Activated T-cell treated with anti-CD3 and anti-CD28 coated beads, Interleukin-2, amount 50 U/mL, for 24 hours (primary cell): ENCODE data around the gene TRPM8.

Experiments used
- DNase-seq: peaks from one replicate; pipeline ENCODE4 v3.0.0-alpha.2; 2020
- H3K27ac Mint-ChIP-seq: 2 replicates; pipeline ENCODE4 v1.8.0; 2020; ENCODE audit warnings: mild to moderate bottlenecking, mixed read lengths
- H3K27me3 Mint-ChIP-seq: 2 replicates; pipeline ENCODE4 v1.8.0; 2020; ENCODE audit warnings: mixed read lengths
- H3K36me3 Mint-ChIP-seq: 2 replicates; pipeline ENCODE4 v1.8.0; 2020; ENCODE audit warnings: low read depth, mixed read lengths
- H3K4me1 Mint-ChIP-seq: 2 replicates; pipeline ENCODE4 v1.8.0; 2020; ENCODE audit warnings: low read depth, mixed read lengths
- H3K4me3 Mint-ChIP-seq: 2 replicates; pipeline ENCODE4 v1.8.0; 2020; ENCODE audit warnings: mild to moderate bottlenecking, moderate library complexity, mixed read lengths
- H3K9me3 Mint-ChIP-seq: 2 replicates; pipeline ENCODE4 v1.8.0; 2020; ENCODE audit warnings: mixed read lengths

TRPM8 gene

DNA sequence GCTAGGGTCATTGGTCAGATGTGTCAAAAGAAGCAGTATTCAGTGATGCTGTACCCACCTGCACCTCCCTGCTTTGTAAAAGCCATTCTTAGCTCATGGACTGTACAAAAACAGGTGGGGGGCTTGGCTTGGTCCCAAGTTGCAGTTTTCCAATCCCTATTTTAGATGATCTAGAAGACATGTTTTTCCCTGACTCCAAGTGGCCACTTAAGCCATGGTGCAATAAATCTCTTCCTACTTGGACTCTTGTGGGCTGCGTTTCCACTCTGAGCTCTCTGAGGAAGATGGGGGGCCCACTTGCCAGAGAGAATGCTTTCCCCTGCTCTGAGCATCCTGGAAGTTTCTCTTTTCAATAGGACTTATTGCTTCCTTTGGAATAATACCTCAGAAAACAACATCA, 76.3 kb downstream of the TRPM8 start:
- no peak for DNase-seq
- peaks cover 79% of the 10 kb centered on the region for H3K4me1 Mint-ChIP-seq
- peaks cover 2% of the 10 kb centered on the region for H3K9me3 Mint-ChIP-seq
- H3K4me3 Mint-ChIP-seq = no peak overlapping the region
- no peaks in the 10 kb centered on the region for H3K27me3 Mint-ChIP-seq
- no peak overlapping the region for H3K27ac Mint-ChIP-seq
- H3K36me3 Mint-ChIP-seq = no peaks in the 10 kb centered on the region

DNA sequence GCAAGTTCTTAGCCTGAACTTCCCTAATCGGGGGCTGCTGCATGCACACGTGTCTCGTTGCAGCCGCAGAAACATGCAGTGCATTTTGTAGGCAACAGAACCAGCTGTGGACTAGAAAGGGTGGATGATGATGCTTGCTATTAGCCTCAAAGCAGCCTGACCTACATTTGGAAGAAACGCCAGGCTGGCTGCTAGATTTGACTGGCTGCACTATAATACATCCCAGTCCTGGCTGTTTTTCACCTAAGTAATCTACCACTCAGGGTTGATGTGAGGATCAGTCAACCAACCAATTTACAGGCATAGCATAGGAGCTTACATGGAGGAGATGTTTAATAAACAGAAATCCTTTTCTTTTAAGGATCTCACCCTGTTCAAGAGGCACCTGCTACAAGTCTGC, 77.0 kb downstream of the TRPM8 start:
- no peak overlapping the region for H3K27ac Mint-ChIP-seq
- H3K9me3 Mint-ChIP-seq = no peaks in the 10 kb centered on the region
- no peaks in the 10 kb centered on the region for H3K27me3 Mint-ChIP-seq
- DNase-seq = no peak
- peaks cover 78% of the 10 kb centered on the region for H3K4me1 Mint-ChIP-seq
- H3K4me3 Mint-ChIP-seq = no peak overlapping the region
- no peaks in the 10 kb centered on the region for H3K36me3 Mint-ChIP-seq

DNA sequence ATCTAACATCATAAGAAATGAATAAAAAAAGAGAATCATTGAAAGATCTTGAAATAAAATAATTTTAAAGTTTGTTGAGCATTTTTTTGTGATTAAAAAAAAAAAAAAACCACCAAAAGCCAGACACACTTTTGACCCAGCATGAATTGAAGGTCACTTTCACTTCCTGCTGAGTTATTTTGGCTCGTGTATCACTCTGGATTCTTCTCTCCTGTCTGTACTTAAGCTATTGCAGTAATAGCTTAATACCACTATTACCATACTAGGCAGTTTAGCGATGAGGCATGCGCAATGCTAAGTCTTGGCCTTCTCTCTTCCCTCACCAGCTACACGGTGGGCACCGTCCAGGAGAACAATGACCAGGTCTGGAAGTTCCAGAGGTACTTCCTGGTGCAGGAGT, 78.8 kb downstream of the TRPM8 start:
- no peaks in the 10 kb centered on the region for H3K9me3 Mint-ChIP-seq
- peaks cover 72% of the 10 kb centered on the region for H3K4me1 Mint-ChIP-seq
- H3K4me3 Mint-ChIP-seq = no peak overlapping the region

DNA sequence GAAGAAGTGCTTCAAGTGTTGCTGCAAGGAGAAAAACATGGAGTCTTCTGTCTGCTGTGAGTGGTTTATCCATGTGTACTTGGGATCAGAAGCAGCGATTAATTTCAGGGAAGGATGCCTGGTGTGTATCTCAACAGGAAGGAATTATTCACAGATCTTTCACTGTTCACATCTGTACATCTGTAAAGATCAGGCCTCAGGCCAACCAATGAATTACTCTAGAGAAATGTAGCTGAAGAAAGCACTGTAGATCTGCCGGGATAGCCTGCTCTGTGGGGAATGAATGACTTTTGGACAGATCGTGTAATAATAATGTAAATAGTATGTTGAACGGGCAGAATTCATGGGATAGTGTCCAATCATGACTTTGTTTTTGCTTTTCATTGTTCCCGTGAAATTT, 79.3 kb downstream of the TRPM8 start:
- no peak for DNase-seq
- Mint-ChIP-seq H3K36me3 (no peaks in the 10 kb centered on the region), H3K27ac (no peak overlapping the region), H3K9me3 (no peaks in the 10 kb centered on the region), H3K4me1 (peaks cover 72% of the 10 kb centered on the region), H3K4me3 (no peak overlapping the region), H3K27me3 (no peaks in the 10 kb centered on the region)

More for the DNA sequence above, 78.8 kb downstream of the TRPM8 start:
- H3K36me3 Mint-ChIP-seq = no peaks in the 10 kb centered on the region
- no peaks in the 10 kb centered on the region for H3K27me3 Mint-ChIP-seq
- no peak overlapping the region for H3K27ac Mint-ChIP-seq
- no peak for DNase-seq

DNA sequence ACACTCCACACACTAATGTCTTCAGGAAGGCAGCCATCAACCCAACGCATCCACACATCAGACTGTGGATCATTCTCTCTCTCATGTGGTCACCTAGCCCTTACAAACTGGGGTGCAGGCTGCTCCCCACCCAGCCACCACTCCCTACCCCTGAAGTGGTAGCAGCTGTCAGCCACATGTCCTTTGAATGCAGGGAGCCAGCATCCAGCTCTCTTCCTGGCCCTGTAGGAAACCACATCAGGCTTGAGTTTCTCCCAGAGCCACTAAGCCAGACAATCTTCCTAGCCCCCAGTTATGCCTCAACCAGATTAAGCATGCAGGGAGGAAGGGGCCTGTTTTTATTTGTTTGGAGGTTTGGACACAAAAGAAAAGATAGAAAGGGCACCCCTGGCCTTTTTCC, 80.5 kb downstream of the TRPM8 start:
- H3K9me3 Mint-ChIP-seq = no peaks in the 10 kb centered on the region
- peaks cover 72% of the 10 kb centered on the region for H3K4me1 Mint-ChIP-seq
- no peak overlapping the region for H3K4me3 Mint-ChIP-seq
- DNase-seq = no peak
- no peak overlapping the region for H3K27ac Mint-ChIP-seq
- no peaks in the 10 kb centered on the region for H3K36me3 Mint-ChIP-seq
- H3K27me3 Mint-ChIP-seq = no peaks in the 10 kb centered on the region

DNA sequence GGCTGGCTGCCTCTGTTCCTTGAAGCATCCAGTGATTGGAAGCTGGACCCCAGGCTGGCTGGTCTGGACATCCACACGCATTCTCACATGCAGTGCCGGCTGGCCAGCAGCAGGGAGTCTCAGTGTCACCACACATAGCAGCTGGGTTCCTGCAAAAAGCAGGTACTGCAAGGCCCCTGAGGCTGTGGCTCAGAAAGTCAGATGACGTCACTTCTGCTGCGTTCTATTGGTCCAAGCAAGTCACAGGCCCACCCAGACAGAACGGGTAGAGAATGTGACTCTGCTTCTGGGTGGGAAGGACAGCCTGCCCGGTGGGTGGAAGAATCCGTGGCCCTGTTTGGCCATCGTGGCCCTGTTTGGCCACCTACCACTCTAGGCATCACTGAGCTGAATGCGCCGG, 82.0 kb downstream of the TRPM8 start:
- H3K36me3 Mint-ChIP-seq = no peaks in the 10 kb centered on the region
- no peaks in the 10 kb centered on the region for H3K9me3 Mint-ChIP-seq
- peaks cover 80% of the 10 kb centered on the region for H3K4me1 Mint-ChIP-seq
- H3K27me3 Mint-ChIP-seq = no peaks in the 10 kb centered on the region
- no peak for DNase-seq
- H3K27ac Mint-ChIP-seq = no peak overlapping the region
- H3K4me3 Mint-ChIP-seq = no peak overlapping the region

DNA sequence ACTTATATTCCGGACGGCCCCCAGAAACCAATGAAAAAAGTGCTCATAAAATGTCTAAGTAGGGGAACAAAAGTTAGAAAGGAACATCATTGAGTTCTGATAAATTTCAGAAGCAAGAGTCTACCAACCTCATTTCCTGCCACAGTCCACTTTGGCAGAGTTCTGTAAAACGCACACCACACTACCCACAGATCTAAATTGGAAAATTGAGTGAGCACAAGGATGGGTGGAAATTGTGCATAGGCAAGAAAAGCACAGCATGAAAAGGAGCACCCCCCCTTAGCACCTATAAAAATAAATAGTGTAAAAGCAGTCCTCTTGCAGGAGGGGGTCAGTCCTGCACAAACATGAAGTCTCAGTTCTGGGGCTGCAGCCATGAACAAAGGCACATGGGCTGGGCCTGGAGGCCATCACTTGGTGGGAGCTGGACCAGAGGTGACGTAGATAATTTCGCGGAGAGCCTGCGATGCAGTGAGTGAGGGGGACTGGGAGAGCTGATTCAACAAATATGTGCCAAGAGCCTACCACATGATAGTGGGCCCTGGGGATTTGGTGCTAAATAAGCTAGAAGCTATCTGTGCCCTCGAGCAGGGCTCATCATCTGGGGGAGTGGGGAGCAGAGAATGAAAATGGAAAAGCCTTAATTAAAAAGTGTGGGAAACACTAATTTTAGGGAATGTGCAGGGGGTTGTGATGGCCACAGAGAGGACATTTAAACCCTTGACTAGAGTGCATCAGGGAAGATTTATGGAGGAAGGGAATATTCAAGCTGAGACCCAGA, 84.4 kb downstream of the TRPM8 start:
- Mint-ChIP-seq H3K9me3 (no peaks in the 10 kb centered on the region), H3K4me1 (peaks cover 65% of the 10 kb centered on the region), H3K4me3 (peak overlapping the region; percentile 32), H3K36me3 (no peaks in the 10 kb centered on the region), H3K27me3 (no peaks in the 10 kb centered on the region), H3K27ac (peak overlapping the region; percentile 78)
- DNase-seq = no peak

DNA sequence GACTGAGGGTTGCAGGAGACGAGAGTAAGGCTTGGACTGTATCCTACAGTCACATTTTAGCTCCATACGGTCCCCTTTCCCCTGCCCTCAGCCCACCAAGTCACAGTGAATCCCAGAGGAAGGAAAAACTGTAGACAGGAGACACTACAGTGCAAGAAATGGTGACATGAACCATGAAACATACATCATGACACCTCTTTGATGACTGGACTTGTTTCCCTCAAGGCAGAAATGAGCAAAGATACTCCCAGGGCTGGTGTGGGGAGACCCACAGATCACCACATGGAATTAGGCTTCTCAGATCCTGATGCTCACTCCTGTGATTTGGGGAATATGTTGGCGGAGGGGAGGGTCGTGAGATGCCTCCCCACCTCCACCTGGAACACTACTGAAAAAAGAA, 85.1 kb downstream of the TRPM8 start:
- H3K27ac Mint-ChIP-seq = no peak overlapping the region
- no peak overlapping the region for H3K4me3 Mint-ChIP-seq
- peaks cover 62% of the 10 kb centered on the region for H3K4me1 Mint-ChIP-seq
- no peaks in the 10 kb centered on the region for H3K36me3 Mint-ChIP-seq
- no peak for DNase-seq
- no peaks in the 10 kb centered on the region for H3K27me3 Mint-ChIP-seq
- no peaks in the 10 kb centered on the region for H3K9me3 Mint-ChIP-seq

DNA sequence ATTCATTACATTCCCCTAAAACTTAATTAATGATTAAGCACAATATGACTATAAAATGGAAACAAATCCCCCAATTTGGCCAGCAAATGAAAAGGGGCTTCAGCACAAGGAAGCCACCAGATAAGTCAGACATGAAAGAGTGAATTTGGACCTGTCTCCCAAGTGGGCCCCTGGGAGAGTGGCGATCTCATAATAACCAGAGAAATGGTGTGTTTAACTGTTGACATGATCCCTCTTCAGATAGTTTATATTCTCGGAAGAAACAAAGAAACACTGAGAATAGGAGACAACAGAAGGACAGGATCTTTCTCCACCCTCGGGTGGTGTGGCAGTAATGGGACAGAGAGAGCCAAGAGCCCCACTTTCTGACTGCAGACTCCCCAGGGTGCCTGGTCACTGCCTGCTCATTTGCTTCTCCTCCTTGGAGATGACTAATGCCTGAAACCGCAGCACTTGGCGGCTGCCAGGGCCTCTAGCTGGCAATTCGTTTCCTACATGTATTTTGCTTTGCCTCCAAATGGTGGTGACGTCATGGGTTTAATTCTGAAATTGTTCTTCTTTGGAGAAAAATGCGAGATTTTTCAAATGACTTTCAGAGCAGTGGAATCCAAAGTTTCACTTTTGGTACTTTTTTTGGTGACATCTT, 86.9 kb downstream of the TRPM8 start:
- no peak overlapping the region for H3K4me3 Mint-ChIP-seq
- peaks cover 47% of the 10 kb centered on the region for H3K4me1 Mint-ChIP-seq
- no peaks in the 10 kb centered on the region for H3K27me3 Mint-ChIP-seq
- H3K27ac Mint-ChIP-seq = no peak overlapping the region
- no peaks in the 10 kb centered on the region for H3K36me3 Mint-ChIP-seq
- no peak for DNase-seq
- H3K9me3 Mint-ChIP-seq = no peaks in the 10 kb centered on the region

DNA sequence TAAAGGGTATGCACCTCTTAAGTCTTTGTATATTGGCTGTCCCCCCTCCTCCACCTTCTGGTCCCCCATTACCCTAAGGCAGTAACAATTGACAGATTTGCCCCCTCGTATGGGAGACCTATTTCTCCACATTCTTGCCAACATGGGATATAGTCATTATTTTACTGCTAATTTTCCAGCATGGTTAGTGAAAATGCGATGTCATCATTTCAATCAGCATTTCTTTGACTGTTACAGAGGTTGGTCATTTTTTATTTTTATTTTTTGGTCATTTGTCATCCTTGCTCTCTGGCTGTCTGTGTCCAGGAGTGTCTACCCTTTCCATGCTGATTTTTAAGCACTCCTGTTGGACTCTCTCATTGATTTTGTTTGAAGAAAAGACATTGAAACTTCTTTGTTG, 88.0 kb downstream of the TRPM8 start:
- H3K27me3 Mint-ChIP-seq = no peaks in the 10 kb centered on the region
- H3K9me3 Mint-ChIP-seq = no peaks in the 10 kb centered on the region
- H3K27ac Mint-ChIP-seq = no peak overlapping the region
- no peaks in the 10 kb centered on the region for H3K36me3 Mint-ChIP-seq
- H3K4me1 Mint-ChIP-seq = peaks cover 42% of the 10 kb centered on the region
- no peak for DNase-seq
- no peak overlapping the region for H3K4me3 Mint-ChIP-seq

DNA sequence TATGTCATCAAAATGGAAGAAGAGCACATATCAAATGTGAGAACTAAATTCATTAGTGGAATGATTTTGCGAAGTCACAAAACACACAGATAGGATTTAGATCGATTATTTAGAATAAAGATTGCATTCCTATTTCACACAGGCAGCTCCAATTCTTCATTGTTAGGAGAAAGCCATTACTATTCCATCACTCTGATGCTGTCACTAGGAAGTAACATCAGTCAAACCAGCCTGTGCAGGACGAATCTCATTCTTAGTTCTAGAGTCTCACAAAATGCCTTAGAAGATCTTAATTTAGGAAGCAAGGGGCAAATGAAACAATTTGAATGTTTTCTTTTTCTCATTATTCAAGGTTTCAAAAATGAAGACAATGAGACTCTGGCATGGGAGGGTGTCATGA, 89.3 kb downstream of the TRPM8 start:
- H3K36me3 Mint-ChIP-seq = no peaks in the 10 kb centered on the region
- H3K4me1 Mint-ChIP-seq = peaks cover 29% of the 10 kb centered on the region
- H3K4me3 Mint-ChIP-seq = no peak overlapping the region
- no peak overlapping the region for H3K27ac Mint-ChIP-seq
- DNase-seq = no peak
- H3K9me3 Mint-ChIP-seq = no peaks in the 10 kb centered on the region
- H3K27me3 Mint-ChIP-seq = no peaks in the 10 kb centered on the region

DNA sequence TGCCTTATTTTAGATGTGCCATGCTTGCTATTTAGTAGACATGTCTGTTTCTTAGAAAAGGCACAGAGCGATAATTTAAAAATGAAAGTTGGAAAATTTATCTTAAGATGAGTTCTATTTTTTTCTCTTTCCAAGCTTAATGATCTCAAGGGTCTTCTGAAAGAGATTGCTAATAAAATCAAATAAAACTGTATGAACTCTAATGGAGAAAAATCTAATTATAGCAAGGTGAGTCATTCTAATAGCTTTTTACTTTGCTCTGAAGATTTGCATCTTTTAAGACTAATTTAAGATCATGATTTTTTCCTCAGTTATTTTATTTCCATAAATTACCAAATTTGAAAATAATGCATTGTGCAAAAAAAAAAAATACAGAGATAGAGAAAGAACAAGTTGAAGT, 97.3 kb downstream of the TRPM8 start:
- Mint-ChIP-seq H3K4me1 (peaks cover 4% of the 10 kb centered on the region), H3K27ac (no peak overlapping the region), H3K27me3 (no peaks in the 10 kb centered on the region)

DNA sequence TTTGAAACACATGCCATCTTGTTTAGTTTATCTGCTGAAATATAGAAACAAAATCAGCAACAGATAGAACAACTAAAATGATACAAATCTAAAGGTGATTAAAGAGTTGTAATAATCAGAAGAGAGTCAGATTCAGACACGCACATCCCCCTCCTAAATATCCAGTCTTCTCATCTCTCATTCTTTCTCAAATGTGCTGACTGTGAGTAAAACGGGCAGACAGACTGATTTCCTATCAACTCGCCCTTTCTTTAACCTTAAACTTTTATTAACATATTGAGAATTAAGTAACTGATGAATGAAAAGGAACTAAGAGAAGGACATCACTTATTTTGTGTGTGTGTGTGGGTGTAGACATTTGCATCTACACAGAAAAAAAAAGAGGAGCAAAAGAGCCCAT, 98.7 kb downstream of the TRPM8 start:
- Mint-ChIP-seq H3K36me3 (no peaks in the 10 kb centered on the region), H3K27me3 (no peaks in the 10 kb centered on the region), H3K4me1 (peaks cover 4% of the 10 kb centered on the region), H3K27ac (no peak overlapping the region), H3K9me3 (no peaks in the 10 kb centered on the region), H3K4me3 (no peak overlapping the region)
- no peak for DNase-seq

More for the DNA sequence above, 97.3 kb downstream of the TRPM8 start:
- H3K4me3 Mint-ChIP-seq = no peak overlapping the region
- no peak for DNase-seq
- H3K36me3 Mint-ChIP-seq = no peaks in the 10 kb centered on the region
- no peaks in the 10 kb centered on the region for H3K9me3 Mint-ChIP-seq

DNA sequence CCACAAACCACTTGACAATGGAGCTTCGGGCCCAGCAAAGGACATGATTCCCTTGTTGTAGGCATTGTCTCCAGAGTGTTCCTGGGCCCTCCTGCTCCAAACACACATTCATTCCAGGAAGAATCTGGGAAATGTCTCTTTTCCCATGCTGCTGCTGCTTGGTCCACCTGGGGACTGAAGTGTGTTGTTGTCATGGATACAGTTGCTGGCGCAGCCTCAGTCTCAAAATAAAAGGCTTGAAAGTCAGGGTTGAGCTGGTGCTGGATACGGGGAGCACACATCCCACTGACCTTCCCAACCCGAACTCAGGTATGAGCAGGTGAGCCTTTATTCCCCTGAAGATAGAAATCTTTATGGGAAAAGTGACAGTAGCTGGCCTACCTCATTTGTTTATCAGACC, 102.7 kb downstream of the TRPM8 start:
- no peak for DNase-seq
- Mint-ChIP-seq H3K36me3 (no peaks in the 10 kb centered on the region), H3K27ac (no peak overlapping the region), H3K9me3 (no peaks in the 10 kb centered on the region), H3K4me3 (no peak overlapping the region), H3K27me3 (no peaks in the 10 kb centered on the region), H3K4me1 (no peaks in the 10 kb centered on the region)

DNA sequence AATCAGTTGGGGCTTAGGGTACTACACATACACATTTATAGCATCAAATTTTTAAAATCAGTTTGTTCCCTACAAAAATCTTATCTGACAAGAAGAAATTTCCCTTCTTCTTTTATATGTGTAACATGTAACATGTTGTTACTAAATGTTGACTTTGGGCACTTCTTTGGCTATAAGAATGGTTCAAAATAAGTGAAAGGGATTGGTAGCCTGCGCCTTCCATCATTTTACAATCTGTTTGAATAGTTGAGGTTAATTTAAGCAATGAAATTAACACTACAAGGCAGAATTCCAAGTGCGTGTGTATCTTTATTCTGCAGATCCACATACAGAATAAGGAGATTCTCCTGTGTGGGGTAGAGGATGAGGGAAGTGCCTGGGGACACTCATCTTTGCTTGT, 103.2 kb downstream of the TRPM8 start:
- no peaks in the 10 kb centered on the region for H3K27me3 Mint-ChIP-seq
- peaks cover 4% of the 10 kb centered on the region for H3K4me1 Mint-ChIP-seq
- no peak overlapping the region for H3K27ac Mint-ChIP-seq
- H3K36me3 Mint-ChIP-seq = no peaks in the 10 kb centered on the region
- H3K9me3 Mint-ChIP-seq = no peaks in the 10 kb centered on the region
- no peak for DNase-seq
- H3K4me3 Mint-ChIP-seq = no peak overlapping the region
